Astrocyte of the hippocampus (primary cell): ENCODE results near the gene NXNL2.

ENCODE experiments used
- DNase-seq: peaks from one replicate; pipeline ENCODE4 v3.0.0; 2011; ENCODE audit warnings: low read depth, low spot score

Gene NXNL2

GRCh38 chr9:88534456-88535225 is at the start of gene NXNL2:
NXNL2 (plus strand) TSS chr9:88535178; CDS start chr9:88535435, 257 bp downstream.
- peak; percentile 93 for DNase-seq

GRCh38 chr9:88488166-88488565 is 46.8 kb upstream of the NXNL2 start:
- no peak for DNase-seq

DNA sequence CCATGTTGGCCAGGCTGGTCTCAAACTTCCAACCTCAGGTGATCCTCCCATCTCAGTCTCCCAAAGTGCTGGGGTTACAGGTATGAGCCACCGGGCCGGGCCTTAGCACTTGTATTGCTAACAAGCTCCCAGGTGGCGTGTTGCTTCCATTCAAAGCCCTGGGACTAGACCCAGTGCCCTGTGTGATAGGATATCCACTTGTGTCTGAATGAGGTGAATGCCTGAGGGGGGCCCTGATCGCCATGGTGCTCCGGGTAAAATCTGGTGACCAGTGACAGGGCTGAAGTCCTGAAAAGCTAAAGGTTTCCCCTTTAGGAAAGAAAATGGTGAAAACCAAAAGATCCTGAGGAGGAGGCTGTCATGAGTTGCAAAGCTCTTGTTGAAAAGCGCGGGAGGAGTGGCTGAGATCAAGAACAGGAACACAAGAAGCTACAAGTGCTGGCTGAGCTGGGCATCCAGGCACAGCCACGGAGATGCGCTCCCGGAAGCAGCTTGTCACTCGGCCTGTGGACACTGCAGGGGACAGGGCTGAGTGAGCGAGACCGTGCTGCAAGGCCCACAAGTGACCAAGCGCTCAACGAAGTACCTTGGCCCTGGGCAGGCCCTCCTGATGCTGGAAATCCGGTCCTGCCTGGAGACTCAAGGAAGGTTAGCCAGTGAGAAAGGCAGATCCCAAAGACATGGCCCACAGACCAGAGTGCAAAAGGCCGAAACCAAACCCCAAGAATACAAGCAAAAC is 39.8 kb upstream of the NXNL2 start:
- no peak for DNase-seq

DNA sequence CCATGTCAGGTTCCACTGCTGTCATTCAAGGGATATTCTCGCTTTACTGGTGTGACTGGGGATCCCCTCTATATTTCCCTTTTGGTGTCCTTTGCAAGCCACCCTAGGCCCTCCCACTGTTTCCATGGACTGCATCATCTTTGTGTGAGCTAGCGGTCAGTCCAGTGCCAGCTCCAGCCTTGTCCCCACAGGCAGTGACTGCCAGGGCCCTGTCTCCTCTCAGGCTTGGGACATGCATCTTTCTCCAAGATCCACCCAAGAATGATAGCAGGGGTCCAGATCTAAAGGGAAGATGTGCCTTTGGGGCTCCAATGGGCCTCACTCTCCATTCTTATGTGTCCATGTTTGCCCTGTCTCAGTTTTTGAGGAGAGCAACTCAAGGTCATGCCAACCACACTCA is 37.8 kb upstream of the NXNL2 start:
- no peak for DNase-seq

- no peak for DNase-seq
Observed at GRCh38 chr9:88498880-88499279, 36.1 kb upstream of the NXNL2 start.

- no peak for DNase-seq
Observed at GRCh38 chr9:88501086-88501485, 33.9 kb upstream of the NXNL2 start.

DNA sequence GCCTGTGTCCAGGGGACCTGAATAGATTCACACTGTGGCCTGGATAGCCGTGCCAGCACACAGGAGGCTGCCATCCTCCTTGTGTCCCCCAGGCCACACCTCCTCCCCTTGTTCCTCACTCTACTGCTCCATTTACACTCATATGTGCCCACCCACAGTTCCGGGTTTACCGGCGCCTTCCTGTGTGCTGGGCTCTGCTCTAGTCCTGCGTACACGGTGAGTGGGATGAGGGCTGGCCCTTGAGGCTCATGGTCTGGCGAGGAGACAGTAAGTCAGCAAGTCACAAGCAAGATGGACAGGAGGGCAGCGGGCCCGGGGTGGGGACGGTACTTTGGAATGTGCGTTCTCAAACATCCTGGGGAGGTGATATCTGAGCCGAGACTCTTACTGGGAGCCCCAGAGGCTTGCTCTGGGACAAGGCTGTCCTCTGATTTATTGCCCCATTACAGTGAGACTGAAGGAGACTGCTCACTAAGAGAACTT is 32.4 kb upstream of the NXNL2 start:
- DNase-seq, result no peak

DNA sequence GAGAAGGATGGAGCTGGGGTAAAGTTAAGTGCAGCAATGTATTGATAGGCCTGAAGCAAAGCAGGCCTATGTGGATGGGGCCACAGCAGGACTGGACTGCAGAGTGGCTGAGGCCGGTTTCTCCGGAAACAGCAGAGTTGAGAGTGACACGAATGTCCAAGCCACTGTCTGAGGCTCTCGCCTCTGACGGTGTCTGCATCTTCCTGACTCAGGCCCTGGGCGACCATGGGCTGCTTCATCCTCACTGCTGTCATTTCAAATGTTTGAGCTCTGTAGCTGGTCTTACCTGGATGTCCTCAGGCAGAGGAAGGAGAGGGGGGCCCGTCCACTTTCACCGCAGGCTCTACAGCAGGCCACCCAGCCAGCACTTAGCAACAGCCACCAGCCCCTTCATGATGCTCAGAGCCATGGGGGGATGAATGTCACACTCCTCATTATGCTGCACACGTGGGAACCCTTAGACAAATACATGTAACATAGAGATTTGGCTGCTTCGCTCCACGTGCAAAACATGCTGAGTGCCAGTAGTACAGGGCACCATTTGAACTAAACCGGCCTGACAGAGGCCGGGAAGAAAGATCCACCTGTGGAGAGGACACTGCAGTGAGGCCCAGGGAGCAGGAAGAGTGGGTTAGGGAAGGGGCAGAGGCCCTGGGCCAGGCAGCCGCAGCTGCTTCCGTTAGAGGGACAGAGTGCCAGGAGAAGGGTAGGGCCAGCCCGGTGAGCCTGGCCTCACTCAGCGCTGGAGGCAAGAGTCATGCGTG is 31.7 kb upstream of the NXNL2 start:
- DNase-seq, result no peak

- DNase-seq, result no peak
Observed at GRCh38 chr9:88503845-88504764, 30.9 kb upstream of the NXNL2 start.

- DNase-seq, result no peak
Observed at GRCh38 chr9:88508326-88508725, 26.7 kb upstream of the NXNL2 start.

GRCh38 chr9:88511906-88512305 is 23.1 kb upstream of the NXNL2 start:
- DNase-seq, result no peak

GRCh38 chr9:88514247-88514646 is 20.7 kb upstream of the NXNL2 start:
- no peak for DNase-seq

- peak; percentile 51 for DNase-seq
Observed at GRCh38 chr9:88521308-88521707, 13.7 kb upstream of the NXNL2 start.

- DNase-seq, result no peak
Observed at GRCh38 chr9:88522360-88522759, 12.6 kb upstream of the NXNL2 start.

GRCh38 chr9:88523056-88523455 is 11.9 kb upstream of the NXNL2 start:
- DNase-seq, result peak; percentile 41

- no peak for DNase-seq
Observed at GRCh38 chr9:88524911-88525310, 10.1 kb upstream of the NXNL2 start.

- DNase-seq, result no peak
Observed at GRCh38 chr9:88527618-88528017, 7.4 kb upstream of the NXNL2 start.

GRCh38 chr9:88528080-88528790 is 6.7 kb upstream of the NXNL2 start:
- DNase-seq, result no peak

DNA sequence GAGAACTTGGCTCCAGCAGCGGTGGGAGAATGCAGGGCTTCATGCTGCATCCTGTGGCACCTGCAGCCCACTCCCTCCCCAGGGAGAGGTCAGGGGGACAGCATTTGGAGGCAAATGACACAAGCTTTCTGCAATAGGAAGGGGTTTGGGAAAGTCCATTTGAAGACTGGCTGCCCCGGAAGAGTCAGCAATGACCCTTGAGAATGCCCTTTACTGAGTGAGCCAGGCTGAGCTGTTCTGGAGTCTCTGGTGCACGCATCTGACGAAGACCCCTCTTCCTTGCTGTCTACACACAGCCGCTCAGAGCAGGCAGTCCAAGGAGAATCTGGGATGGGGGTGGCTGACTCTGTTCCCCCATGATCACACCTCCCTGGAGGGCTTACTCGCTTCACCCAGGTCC is 5.5 kb upstream of the NXNL2 start:
- DNase-seq, result peak; percentile 4

DNA sequence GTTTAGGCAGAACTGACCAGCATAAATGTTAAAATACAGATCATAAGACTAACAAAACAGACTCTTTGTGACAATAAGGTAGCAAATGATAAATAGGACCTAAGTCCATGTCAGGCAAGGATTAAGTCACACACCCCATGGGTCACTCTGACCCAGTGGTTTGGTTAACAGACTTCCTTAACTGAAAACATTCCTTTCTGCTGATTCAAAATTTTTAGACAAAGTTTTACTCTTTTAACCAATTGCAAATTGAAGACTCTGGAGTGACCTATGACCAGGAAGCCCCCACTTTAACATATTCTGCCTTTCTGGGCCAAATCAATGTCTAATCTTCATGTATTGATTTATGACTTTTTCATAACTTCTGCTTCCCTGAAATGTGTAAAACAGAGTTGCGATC is 4.9 kb upstream of the NXNL2 start:
- DNase-seq, result peak; percentile 75
